HG03060 (cell line): ENCODE data around the gene ZNF530.

ENCODE experiments used
- ATAC-seq: cut with Tn5 transposase; IDR thresholded peaks from one replicate; pipeline ENCODE4 v1.9.1; 2021; ENCODE audit warnings: low read depth, moderate number of reproducible peaks; ENCODE audit not compliant: unreplicated experiment

Gene ZNF530

DNA sequence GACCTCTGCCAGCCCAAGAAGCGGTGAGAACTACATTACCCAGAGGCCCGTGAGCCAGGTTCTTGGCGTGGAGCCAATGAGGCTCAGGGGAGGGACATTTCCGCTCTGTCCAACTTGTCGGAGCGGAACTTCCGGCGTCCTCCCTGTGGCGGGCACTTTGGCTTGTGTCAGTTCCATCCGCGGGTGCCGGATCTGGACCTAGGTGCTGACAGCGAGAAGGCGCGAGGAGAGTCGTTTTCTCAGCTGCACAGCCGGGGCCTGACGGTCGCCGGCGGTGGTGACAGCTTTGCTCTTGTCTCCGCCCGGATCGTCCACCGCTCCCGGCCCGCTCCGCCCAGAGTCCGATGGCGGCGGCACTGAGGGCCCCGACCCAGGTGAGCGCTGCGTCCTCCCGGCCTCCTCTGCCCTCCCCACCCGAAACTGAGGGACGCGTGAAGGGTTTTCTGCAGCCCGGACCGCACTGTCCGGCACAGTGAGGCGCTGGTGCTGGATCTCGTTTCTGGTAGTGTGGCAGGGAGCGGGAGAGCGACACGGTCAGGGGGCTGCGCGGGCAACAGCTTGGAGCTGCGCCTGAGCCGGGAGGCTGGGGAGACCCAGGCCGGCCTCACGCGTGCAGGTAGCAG, at the start of gene ZNF530:
TSS of gene ZNF530 (plus strand) at position 125 of the 623 bp plus-strand sequence. CDS start 4,461 bp downstream, outside the sequence.
- ATAC-seq: no peak

DNA sequence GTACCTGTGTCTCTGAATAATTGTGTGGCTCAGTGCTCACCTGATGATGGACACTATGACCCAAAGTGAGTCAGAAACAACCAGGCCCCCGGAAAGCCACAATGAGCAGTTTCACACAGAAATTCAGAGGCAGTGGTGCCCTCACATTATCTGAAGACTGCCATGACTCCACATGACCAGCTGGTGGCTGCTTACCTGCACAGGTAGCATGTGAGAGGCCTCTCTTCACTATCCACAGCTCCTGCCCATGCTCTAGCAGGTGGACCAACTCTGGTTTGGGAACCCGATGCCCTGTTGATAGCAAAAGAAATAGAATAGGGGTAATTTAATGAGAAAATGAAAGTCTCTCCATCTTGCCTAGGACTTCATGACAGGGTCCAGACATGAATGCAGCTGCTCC, 47.3 kb upstream of the ZNF530 start:
- ATAC-seq: no peak

GRCh38 chr19:57557659-57558058, 42.0 kb upstream of the ZNF530 start:
- ATAC-seq: no peak

- no peak for ATAC-seq
Measured at GRCh38 chr19:57558525-57558924, 41.2 kb upstream of the ZNF530 start.

DNA sequence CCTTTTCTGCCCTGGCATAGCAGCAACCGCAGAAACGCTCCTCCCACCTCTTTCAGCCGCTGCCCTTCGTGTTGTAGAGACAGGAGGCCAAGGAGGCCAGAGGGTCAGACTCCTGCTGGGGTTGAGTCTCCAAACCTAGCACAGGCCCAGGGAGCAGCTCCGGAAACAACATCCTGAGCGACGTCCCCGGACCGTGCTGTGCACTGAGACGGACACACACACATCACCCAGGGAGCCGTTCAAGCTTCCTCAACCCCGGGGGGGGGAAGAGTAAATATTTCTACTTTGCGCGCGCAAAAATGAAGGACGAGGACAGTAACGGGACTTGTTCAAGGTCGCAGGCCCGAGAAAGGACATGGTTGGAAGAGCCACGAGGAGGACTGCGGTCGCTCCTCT, 40.7 kb upstream of the ZNF530 start:
- ATAC-seq: no peak

DNA sequence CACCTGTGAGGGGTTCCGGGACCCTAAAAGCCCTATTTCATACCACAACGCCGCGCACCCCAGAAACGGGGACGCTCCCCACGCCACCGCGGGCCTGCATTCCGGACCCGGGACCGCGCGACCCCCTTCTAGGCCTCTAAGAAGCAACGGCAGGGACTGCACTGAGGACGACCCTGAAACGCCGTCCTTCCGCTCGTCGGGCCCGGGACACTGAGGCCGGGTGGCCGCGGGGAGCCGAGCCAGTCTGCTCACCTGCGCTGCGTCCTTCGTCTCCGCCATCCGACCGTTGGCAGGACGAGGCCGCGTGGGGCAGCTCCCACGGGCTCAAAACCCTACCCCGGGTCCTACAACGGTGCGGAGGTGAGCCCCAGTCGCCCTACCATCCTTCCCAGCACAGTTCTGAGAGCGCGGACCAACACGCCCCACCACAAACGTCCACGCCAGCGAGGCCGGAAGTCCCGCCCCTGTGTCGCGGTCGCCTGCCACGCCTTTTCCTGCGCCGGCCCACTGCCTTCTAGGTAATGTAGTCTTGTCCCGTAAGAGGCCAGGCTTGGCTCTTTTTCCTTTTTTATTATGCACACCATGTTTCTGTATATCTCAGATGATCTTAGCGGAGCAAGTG, 40.2 kb upstream of the ZNF530 start, which contains the start of gene ZNF550:
TSS of gene ZNF550 (minus strand) at position 460 of the 622 bp plus-strand sequence. CDS start at position 279, 181 bp downstream.
- peak; percentile 71 for ATAC-seq

- ATAC-seq: no peak
Measured at GRCh38 chr19:57560049-57560491, 39.6 kb upstream of the ZNF530 start.

GRCh38 chr19:57563547-57563946, 36.1 kb upstream of the ZNF530 start:
- ATAC-seq: no peak

- ATAC-seq: no peak
Measured at GRCh38 chr19:57566396-57567265, 33.1 kb upstream of the ZNF530 start.

DNA sequence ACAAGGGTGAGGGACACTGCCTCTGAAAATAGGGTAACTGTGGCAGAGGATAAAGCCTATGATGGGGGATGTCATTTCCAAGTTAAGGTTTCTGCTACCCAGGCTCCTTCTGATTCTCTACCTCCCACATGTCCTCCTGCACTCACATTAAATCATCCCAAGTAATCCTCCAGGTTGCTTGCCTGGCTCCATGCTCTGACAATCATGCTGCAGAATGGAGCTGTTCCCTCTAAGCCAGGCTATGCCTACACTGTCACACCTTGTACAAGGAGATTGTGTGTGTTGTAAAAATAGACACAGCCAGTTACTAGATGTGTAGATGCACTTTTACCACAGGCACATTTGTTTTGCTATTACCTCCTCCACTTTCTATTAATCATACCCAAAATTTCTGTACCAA, 29.0 kb upstream of the ZNF530 start:
- ATAC-seq: no peak

GRCh38 chr19:57572415-57572947, 27.2 kb upstream of the ZNF530 start:
- ATAC-seq: no peak

DNA sequence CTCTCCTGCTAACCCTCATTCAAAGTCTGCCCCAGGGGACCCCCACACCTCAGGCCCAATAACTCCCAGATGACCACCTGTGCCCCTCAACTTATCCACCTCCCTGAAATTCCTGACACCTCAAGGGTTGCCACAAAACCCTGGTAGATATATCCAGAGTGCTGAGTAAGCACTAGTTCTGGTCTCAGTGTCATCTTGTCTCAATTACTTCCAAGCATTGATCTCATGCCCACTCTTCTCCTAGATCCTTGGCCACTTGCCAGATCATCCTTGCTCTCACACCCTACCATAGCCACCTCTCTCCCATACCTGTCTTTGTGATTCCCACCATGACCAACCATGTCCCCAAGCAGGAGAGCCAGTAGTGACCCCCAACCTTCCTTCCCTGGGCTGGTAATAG, 23.0 kb upstream of the ZNF530 start:
- ATAC-seq: no peak

DNA sequence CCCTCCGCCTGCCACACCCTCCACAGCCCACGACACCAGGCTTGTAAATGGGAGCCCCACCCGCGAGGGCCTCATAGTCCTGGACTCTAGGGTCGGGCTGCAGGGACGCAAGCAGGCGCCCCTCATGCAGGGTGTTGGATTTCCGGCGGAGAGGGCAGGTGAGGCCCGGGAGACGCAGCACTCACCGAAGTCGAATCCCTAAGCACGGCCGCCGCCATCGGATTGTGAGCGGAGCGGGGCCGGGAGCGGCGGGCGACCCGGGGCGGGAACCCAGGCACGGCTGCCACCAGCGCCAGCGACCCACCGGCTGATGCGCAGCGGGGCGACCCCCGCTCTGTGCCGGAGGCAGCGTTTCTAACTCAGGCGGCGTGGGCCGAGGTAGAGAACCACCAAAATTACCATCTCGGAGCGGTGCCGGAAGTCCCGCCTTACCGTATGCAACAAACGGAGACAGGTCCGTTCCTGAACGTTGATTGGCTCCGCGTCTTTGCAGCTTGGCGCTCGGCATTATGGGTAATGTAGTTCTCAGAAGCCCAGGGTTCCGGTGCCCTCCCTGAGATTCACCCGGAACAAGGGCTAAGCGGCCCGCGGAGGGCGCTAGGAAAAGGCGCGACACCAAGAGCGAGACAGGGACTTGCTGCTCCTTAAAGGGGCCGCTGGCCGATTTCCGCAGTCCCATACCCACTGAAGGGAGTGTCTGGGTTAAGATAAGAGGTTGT, 21.0 kb upstream of the ZNF530 start, which contains the start of gene ZNF416:
TSS of gene ZNF416 (minus strand) at position 425 of the 719 bp plus-strand sequence. CDS start at position 218, 207 bp downstream.
- peak; percentile 91 for ATAC-seq

GRCh38 chr19:57583104-57583520, 16.6 kb upstream of the ZNF530 start:
- ATAC-seq: no peak

GRCh38 chr19:57583521-57584416, 15.9 kb upstream of the ZNF530 start, which contains the start of gene ZIK1:
Gene ZIK1 (plus strand): TSS chr19:57584145. CDS start chr19:57584357, 212 bp downstream.
- no peak for ATAC-seq

DNA sequence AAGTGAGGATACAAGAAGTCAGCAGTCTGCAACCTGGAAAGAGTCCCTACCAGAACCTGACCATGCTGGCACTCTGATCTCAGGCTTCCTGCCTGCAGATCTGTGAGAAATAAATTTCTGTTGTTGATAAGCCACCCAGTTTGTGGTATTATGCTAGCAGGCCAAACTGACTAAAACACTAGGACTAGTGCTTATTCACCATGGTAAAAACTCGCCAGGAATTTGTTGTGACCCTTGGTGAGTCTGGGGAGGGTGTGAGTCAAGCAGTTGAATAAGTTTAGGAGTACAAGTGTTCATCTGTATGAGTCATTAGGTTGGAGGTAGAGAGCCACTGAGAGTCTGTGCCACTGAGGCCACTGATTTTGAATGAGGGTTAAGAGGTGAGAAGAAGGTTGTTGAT, 12.2 kb upstream of the ZNF530 start:
- ATAC-seq: no peak

GRCh38 chr19:57599377-57599760, 316 bp upstream of the ZNF530 start:
- no peak for ATAC-seq

DNA sequence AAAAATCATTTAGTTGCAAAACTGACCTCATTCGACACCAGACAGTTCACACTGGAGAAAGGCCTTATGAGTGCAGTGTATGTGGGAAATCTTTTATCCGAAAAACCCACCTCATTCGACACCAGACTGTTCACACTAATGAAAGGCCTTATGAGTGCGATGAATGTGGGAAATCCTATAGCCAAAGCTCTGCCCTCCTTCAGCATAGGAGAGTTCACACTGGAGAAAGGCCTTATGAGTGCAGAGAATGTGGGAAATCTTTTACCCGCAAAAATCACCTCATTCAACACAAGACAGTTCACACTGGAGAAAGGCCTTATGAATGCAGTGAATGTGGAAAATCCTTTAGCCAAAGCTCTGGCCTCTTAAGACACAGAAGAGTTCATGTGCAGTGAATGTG, 7.2 kb downstream of the ZNF530 start:
- ATAC-seq: no peak

DNA sequence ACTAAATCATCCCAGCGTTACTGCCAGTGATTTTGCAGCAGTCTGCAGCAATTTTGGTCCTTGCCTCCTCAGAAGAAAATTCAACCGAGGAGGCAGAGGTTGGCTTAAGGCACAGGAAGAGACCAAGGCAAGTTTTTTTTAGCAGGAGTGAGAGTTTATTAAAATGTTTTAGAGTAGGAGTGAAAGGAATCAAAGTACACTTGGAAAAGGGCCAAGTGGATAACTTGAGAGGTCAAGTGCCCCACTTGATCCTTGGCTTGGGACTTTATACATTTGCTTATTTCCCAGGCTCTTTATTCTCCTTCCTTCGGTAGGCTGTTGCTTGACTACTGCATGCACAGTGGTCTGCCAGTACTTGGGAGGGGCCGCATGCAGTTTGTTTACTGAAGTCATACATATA, 11.4 kb downstream of the ZNF530 start:
- no peak for ATAC-seq
